ENCODE results near the gene ARPIN.
"Not testable (repeated sequence)": the region's sequence is repeated elsewhere in the genome, so short reads cannot be mapped to it uniquely, and the experiment has no call there.

Gene ARPIN

GRCh38 chr15:89912674-89913396 lies at the start of gene ARPIN:
ARPIN (minus strand) TSS chr15:89912952; CDS start chr15:89912835, 117 bp downstream.
- DNase-seq (ENCODE audit: low read depth): no peak
- in situ Hi-C loops (cut with HindIII; ENCODE audit: low sequenced_read_pairs): no loop called here
- H3K4me3 ChIP-seq (ENCODE audit: low read depth, low read length): peak within 1 kb of the TSS; percentile 65
- TF ChIP-seq CTCF (IDR thresholded peaks at IDR 0.05; ENCODE audit: low read depth, low read length, missing control alignments): no peak

- no peak overlapping the region for H3K4me3 ChIP-seq (ENCODE audit: low read depth, low read length)
- in situ Hi-C loops (cut with HindIII; ENCODE audit: low sequenced_read_pairs): no loop called here
- DNase-seq (ENCODE audit: low read depth): no peak
- no peak for TF ChIP-seq CTCF (IDR thresholded peaks at IDR 0.05; ENCODE audit: low read depth, low read length, missing control alignments)
These were observed 45.5 kb upstream of the ARPIN start for GRCh38 chr15:89958107-89958805.

GRCh38 chr15:89955449-89955998 lies 42.8 kb upstream of the ARPIN start:
- H3K4me3 ChIP-seq (ENCODE audit: low read depth, low read length); in situ Hi-C loops (cut with HindIII; ENCODE audit: low sequenced_read_pairs); DNase-seq (ENCODE audit: low read depth): not testable (repeated sequence)

- in situ Hi-C loops (cut with HindIII; ENCODE audit: low sequenced_read_pairs): no loop called here
- no peak overlapping the region for H3K4me3 ChIP-seq (ENCODE audit: low read depth, low read length)
- TF ChIP-seq CTCF (IDR thresholded peaks at IDR 0.05; ENCODE audit: low read depth, low read length, missing control alignments): no peak
- DNase-seq (ENCODE audit: low read depth): no peak
These were observed 41.8 kb upstream of the ARPIN start for GRCh38 chr15:89954541-89954940.

GRCh38 chr15:89948796-89949195 lies 36.0 kb upstream of the ARPIN start:
- in situ Hi-C loops (cut with HindIII; ENCODE audit: low sequenced_read_pairs): no loop called here
- TF ChIP-seq CTCF (IDR thresholded peaks at IDR 0.05; ENCODE audit: low read depth, low read length, missing control alignments): no peak
- no peak overlapping the region for H3K4me3 ChIP-seq (ENCODE audit: low read depth, low read length)
- no peak for DNase-seq (ENCODE audit: low read depth)

- in situ Hi-C loops (cut with HindIII; ENCODE audit: low sequenced_read_pairs): no loop called here
- DNase-seq (ENCODE audit: low read depth): no peak
- TF ChIP-seq CTCF (IDR thresholded peaks at IDR 0.05; ENCODE audit: low read depth, low read length, missing control alignments): no peak
- no peak overlapping the region for H3K4me3 ChIP-seq (ENCODE audit: low read depth, low read length)
These were observed 34.6 kb upstream of the ARPIN start for GRCh38 chr15:89947385-89947784.

All from astrocyte of the cerebellum (primary cell).